ENCODE measurements around the gene ZGPAT. TPM values are rescaled to one million over a fixed set of nuclear protein-coding genes. Genes with fewer than 3 reads are reported as not detected.

Gene ZGPAT
- polyA plus RNA-seq, 1 donor from 2014 or later: 60.8 TPM

GRCh38 chr20:63697868-63698545 is 9.8 kb upstream of the ZGPAT start:
- Histone ChIP-seq H3K27me3 (ENCODE audit: insufficient read depth, low read depth, low read length) (no peaks in the 10 kb centered on the region), H3K9me2 (ENCODE audit: insufficient read depth, low read length) (no peaks in the 10 kb centered on the region), H3K9ac (ENCODE audit: low read length) (no peak overlapping the region), H3K9me3 (ENCODE audit: low read length) (no peaks in the 10 kb centered on the region), H3K4me2 (ENCODE audit: low read length) (no peak overlapping the region), H4K20me1 (ENCODE audit: insufficient read depth) (no peaks in the 10 kb centered on the region), H3K27ac (ENCODE audit: low read length) (no peak overlapping the region), H3K4me3 (ENCODE audit: low read length) (no peak overlapping the region), H3K36me3 (ENCODE audit: insufficient read depth, low read length) (no peaks in the 10 kb centered on the region), H3F3A (ENCODE audit: insufficient read depth, low read length, poor library complexity, severe bottlenecking) (no peaks in the 10 kb centered on the region), H3K79me2 (replicated peaks; ENCODE audit: insufficient read depth, low read length) (no peaks in the 10 kb centered on the region), H2AFZ (ENCODE audit: low read depth, low read length) (no peak overlapping the region)
- no peak for TF ChIP-seq RAD21 (conservative IDR thresholded peaks at IDR 0.05)
- TF ChIP-seq EP300 (conservative IDR thresholded peaks at IDR 0.05; ENCODE audit: poor library complexity, severe bottlenecking): no peak
- no peak for TF ChIP-seq SMC3 (conservative IDR thresholded peaks at IDR 0.05; ENCODE audit: poor library complexity)
- no peak for TF ChIP-seq MXI1 (conservative IDR thresholded peaks at IDR 0.05; ENCODE audit: poor library complexity, severe bottlenecking)
- TF ChIP-seq REST (IDR thresholded peaks at IDR 0.05; ENCODE audit: borderline replicate concordance): no peak
- TF ChIP-seq EZH2 (IDR thresholded peaks at IDR 0.05; ENCODE audit: borderline replicate concordance, insufficient read depth, low read length, poor library complexity, severe bottlenecking): no peak
- no peak for TF ChIP-seq POLR2AphosphoS5 (IDR thresholded peaks at IDR 0.05)
- no peak for TF ChIP-seq TAF1 (IDR thresholded peaks at IDR 0.05; ENCODE audit: low read depth)
- no peak for TF ChIP-seq CTCF (IDR thresholded peaks at IDR 0.05; ENCODE audit: poor library complexity, severe bottlenecking)

GRCh38 chr20:63698739-63699465 is 8.9 kb upstream of the ZGPAT start:
- Histone ChIP-seq H3K4me2 (ENCODE audit: low read length) (no peak overlapping the region), H3K9ac (ENCODE audit: low read length) (no peak overlapping the region), H3K36me3 (ENCODE audit: insufficient read depth, low read length) (no peaks in the 10 kb centered on the region), H4K20me1 (ENCODE audit: insufficient read depth) (no peaks in the 10 kb centered on the region), H3K9me3 (ENCODE audit: low read length) (no peaks in the 10 kb centered on the region), H3K27me3 (ENCODE audit: insufficient read depth, low read depth, low read length) (no peaks in the 10 kb centered on the region), H3K9me2 (ENCODE audit: insufficient read depth, low read length) (no peaks in the 10 kb centered on the region), H3K27ac (ENCODE audit: low read length) (no peak overlapping the region), H3F3A (ENCODE audit: insufficient read depth, low read length, poor library complexity, severe bottlenecking) (no peaks in the 10 kb centered on the region), H2AFZ (ENCODE audit: low read depth, low read length) (no peak overlapping the region), H3K79me2 (replicated peaks; ENCODE audit: insufficient read depth, low read length) (no peaks in the 10 kb centered on the region), H3K4me3 (ENCODE audit: low read length) (no peak overlapping the region)
- TF ChIP-seq CTCF (IDR thresholded peaks at IDR 0.05; ENCODE audit: poor library complexity, severe bottlenecking) (no peak), REST (IDR thresholded peaks at IDR 0.05; ENCODE audit: borderline replicate concordance) (no peak), MXI1 (conservative IDR thresholded peaks at IDR 0.05; ENCODE audit: poor library complexity, severe bottlenecking) (no peak)
